Prostate gland (tissue), 2 donors: ENCODE results near the gene MAPK6. TPM values are rescaled to one million over a fixed set of nuclear protein-coding genes. Genes with fewer than 3 reads are reported as not detected.

ENCODE experiments used
- DNase-seq: peaks from one replicate; pipeline ENCODE4 v3.0.0-alpha.2; 2019; ENCODE audit warnings: low spot score
- H3K27ac ChIP-seq, 2 donors: fragments of 200-600 bp; sonication (generic); 2 replicates each; pipeline ENCODE4 v1.5.1; 2017 to 2019
- H3K27me3 ChIP-seq: fragments of 200-600 bp; sonication (generic); replicated peaks from 2 replicates; pipeline ENCODE4 v1.5.1; 2019; ENCODE audit not compliant: insufficient read depth
- H3K36me3 ChIP-seq, 2 donors: fragments of 200-600 bp; sonication (generic); 1 replicate in 1 of 2; 2 replicates in 1 of 2; pipeline versions ENCODE4 v1.5.1 to v1.8.1; 2017 to 2019
- H3K4me1 ChIP-seq: fragments of 200-600 bp; sonication (generic); replicated peaks from 2 replicates; pipeline ENCODE4 v1.5.1; 2019
- H3K4me3 ChIP-seq, 2 donors: fragments of 200-600 bp; sonication (generic); 2 replicates each; pipeline ENCODE4 v1.5.1; 2017 to 2019
- H3K9me3 ChIP-seq: fragments of 200-600 bp; sonication (generic); 2 replicates; pipeline ENCODE4 v1.5.1; 2017
- POLR2A ChIP-seq: fragments of 450-650 bp; IDR thresholded peaks from one replicate; pipeline ENCODE4 v1.6.1; 2016; ENCODE audit warnings: antibody characterized with exemption, mild to moderate bottlenecking
- POLR2AphosphoS5 ChIP-seq: sonication (generic); formaldehyde crosslinking; IDR thresholded peaks from one replicate; pipeline ENCODE4 v1.6.1; 2017; ENCODE audit warnings: antibody characterized with exemption
- WGBS: methylation state at CpG from one replicate; pipeline ENCODE4 v1.1.5; 2018; 5-methylcytosine and 5-hydroxymethylcytosine counted together
- intact Hi-C: fragments of 100-400 bp; cut with DNase I; formaldehyde crosslinking; loops from one replicate; pipeline ENCODE4 v1.14.2; 2022
- total RNA-seq, 2 donors: library from RNA; depleted of rRNA; stranded (reverse); fragments of >200 nt; gene quantifications; one replicate each; pipeline ENCODE4 v1.1.0, GENCODE V29; 2016
- TF ChIP-seq, protein P1 (sequence below), 4 experiments: fragments of 200-600 bp in 2 of 4; fragments of 450-650 bp in 2 of 4; sonication (generic) in 2 of 4; IDR thresholded peaks; 1 replicate in 3 of 4; 2 replicates in 1 of 4; pipeline ENCODE4 v1.5.1; 2016 to 2019; ENCODE audit warnings: antibody characterized with exemption in 4 of 4, mild to moderate bottlenecking in 2 of 4, moderate library complexity in 2 of 4

MAPK6 gene
- total RNA-seq, 2 donors from 2014 or later = 22.1 to 23.8 TPM

DNA sequence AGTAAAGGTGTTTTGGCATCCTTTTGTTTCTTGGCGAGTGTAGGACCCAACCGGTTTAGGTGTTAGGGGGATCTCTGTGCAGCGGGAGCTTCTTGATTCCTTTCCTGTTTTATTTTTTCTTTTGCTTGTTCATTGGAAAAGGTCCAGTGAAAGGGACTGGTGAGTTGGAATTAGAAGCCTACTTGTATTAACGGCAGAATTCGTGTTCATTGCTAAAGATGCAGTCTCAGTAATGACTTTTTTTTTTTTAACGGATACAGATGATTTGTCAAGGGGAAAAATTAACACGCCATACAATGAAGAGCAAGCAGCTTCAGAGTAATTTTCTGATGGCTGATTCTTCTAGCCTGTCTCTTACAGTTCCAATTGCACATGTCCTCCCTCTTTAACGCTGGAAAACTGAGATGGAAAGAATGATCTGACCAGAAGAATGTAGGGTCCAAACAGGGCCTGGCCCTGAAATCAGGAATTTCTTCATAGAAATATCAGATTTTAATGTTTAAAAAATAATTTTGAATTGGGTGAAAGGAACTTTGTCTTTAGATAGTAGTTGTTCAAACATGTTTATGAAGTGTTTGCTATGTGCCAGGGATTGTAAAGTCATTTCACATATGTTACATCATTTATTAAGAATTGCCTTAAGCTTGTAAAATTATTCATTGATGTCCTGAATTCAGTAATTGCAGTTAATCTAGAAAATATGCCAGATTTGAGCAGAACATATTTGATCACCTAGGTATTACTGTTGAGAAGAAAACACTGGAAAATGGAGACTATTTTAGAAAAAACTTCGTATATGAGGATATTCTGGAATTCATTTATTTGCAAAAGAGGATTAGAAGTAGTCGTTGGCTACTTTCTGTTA is 1.4 kb downstream of the MAPK6 start:
- intact Hi-C loops = loop anchor here (5.0 kb wide), 1 partner anchor 242 kb away; no protein-coding TSS in a partner anchor
- Histone ChIP-seq H3K27me3 (no peaks in the 10 kb centered on the region), H3K4me1 (no peaks in the 10 kb centered on the region), H3K36me3 (no peaks in the 10 kb centered on the region), H3K27ac (peak overlapping the region; percentile 96), H3K4me3 (peak overlapping the region; percentile 67 to 71), H3K9me3 (no peaks in the 10 kb centered on the region)
- no peak for DNase-seq
- WGBS = 4% methylated on average over 10 of the region's 10 CpGs
- TF ChIP-seq, protein P1, sequence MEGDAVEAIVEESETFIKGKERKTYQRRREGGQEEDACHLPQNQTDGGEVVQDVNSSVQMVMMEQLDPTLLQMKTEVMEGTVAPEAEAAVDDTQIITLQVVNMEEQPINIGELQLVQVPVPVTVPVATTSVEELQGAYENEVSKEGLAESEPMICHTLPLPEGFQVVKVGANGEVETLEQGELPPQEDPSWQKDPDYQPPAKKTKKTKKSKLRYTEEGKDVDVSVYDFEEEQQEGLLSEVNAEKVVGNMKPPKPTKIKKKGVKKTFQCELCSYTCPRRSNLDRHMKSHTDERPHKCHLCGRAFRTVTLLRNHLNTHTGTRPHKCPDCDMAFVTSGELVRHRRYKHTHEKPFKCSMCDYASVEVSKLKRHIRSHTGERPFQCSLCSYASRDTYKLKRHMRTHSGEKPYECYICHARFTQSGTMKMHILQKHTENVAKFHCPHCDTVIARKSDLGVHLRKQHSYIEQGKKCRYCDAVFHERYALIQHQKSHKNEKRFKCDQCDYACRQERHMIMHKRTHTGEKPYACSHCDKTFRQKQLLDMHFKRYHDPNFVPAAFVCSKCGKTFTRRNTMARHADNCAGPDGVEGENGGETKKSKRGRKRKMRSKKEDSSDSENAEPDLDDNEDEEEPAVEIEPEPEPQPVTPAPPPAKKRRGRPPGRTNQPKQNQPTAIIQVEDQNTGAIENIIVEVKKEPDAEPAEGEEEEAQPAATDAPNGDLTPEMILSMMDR (IDR thresholded peaks at IDR 0.05) = no peak
- no peak for TF ChIP-seq POLR2AphosphoS5

DNA sequence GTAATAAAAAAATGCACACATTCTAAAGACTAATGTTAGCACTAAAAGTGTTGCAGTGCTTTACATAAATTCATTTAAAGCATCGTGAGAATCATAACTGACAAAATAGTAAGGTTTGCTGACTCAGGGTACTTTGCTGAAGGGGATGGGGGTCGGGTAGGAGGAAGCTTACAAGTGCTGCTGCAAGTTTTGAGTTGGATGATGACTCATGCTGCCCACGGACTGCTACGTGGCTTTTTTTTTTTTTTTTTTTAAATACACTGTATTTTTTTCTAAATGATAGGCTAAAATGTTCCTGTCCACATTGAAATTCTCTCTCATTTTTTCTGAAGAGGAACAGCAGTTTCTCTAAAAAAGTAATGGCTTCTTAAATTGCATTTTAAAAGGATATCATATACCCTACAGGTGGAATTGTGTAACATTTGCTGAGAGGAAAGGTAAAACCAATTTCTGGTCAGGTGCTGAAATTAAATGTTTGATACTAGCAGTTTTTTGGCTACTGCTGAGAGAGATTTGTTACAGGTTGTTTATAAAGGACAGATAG is 2.2 kb downstream of the MAPK6 start:
- peak overlapping the region in 1 of 2 donors; percentile 71 for H3K4me3 ChIP-seq
- TF ChIP-seq POLR2AphosphoS5 (peak; percentile 52), POLR2A (no peak)
- TF ChIP-seq, protein P1 (IDR thresholded peaks at IDR 0.05) = peak in 1 of 4 experiments; percentile 14
- H3K27ac ChIP-seq = peak overlapping the region; percentile 96
- intact Hi-C loops = loop anchor here (5.0 kb wide), 1 partner anchor 241 kb away; no protein-coding TSS in a partner anchor
- H3K4me1 ChIP-seq = no peaks in the 10 kb centered on the region
- WGBS = 2% methylated on average over 4 of the region's 4 CpGs
- DNase-seq = no peak
- no peaks in the 10 kb centered on the region for H3K9me3 ChIP-seq
- no peaks in the 10 kb centered on the region for H3K36me3 ChIP-seq
- H3K27me3 ChIP-seq = no peaks in the 10 kb centered on the region

DNA sequence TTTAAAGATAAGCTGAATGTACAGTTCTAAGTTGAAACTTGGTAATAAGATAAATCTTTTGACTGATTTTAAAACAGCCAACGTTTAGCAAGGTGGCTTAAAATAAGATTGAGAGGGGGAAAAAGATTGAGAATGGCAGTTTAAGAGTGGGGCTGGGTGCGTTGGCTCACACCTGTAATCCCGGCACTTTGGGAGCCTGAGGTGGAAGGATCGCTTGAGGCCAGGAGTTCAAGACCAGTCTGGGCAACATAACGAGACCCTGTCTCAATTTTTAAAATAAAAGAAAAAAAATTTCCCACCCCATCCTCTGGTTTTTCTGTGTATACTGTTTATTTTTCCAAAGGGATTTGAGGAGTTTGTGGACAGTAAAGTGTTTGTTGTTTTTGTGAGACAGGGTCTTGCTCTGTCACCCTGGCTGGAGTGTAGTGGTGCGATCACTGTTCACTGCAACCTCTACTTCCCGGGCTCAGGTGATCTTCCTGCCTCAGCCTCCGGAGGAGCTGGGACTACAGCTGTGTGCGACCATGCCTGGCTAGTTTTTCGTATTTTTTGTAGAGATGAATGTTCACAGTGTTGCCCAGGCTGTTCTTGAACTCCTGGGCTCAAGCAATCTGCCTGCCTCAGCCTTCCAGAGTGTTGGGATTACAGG is 3.0 kb downstream of the MAPK6 start:
- H3K27ac ChIP-seq = no peak overlapping the region
- TF ChIP-seq POLR2A (no peak), POLR2AphosphoS5 (no peak)
- TF ChIP-seq, protein P1 (IDR thresholded peaks at IDR 0.05) = no peak
- intact Hi-C loops = loop anchor here (5.0 kb wide), 1 partner anchor 240 kb away; no protein-coding TSS in a partner anchor
- H3K9me3 ChIP-seq = no peaks in the 10 kb centered on the region
- WGBS = 73% methylated on average over 10 of the region's 10 CpGs
- no peak for DNase-seq
- no peaks in the 10 kb centered on the region for H3K27me3 ChIP-seq
- H3K36me3 ChIP-seq = no peaks in the 10 kb centered on the region
- no peaks in the 10 kb centered on the region for H3K4me1 ChIP-seq
- H3K4me3 ChIP-seq = no peak overlapping the region

DNA sequence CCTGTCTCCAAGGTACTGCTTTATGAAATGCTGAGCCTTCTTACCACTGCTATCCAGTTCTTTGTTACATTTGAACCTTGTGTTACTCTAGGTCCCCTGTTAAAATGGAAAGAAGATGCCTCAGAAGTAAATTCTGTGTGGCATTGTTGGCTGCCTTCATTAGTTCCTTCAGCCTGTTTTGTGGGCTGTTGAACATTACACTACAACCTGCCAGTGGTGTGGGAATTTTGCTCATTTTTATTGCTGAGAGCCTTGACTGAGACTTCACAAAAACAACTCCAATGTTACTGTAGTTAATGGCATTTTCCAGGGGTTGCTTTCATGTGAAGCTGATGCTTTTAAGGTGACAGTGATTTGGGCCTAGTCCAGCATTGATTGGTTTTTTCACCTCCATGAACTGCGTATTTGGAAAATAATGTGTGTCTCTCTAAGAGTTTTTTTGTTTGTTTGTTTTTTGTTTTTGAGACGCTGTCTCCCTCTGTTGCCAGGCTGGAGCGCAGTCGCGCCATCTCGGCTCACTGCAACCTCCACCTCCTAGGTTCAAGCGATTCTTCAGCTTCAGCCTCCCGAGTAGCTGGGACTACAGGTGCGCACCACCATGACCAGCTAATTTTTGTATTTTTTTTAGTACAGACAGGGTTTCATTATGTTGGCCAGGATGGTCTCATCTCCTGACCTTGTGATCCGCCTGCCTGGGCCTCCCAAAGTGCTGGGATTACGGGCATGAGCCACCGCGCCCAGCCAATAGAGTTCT is 4.3 kb downstream of the MAPK6 start:
- Histone ChIP-seq H3K4me3 (no peak overlapping the region), H3K9me3 (no peaks in the 10 kb centered on the region), H3K36me3 (no peaks in the 10 kb centered on the region), H3K27ac (no peak overlapping the region), H3K4me1 (no peaks in the 10 kb centered on the region), H3K27me3 (no peaks in the 10 kb centered on the region)
- TF ChIP-seq POLR2AphosphoS5 = no peak
- no peak for DNase-seq
- 98% methylated on average over 13 of the region's 13 CpGs for WGBS
- intact Hi-C loops = loop anchor here (5.0 kb wide), 1 partner anchor 239 kb away; no protein-coding TSS in a partner anchor
